Jurkat, Clone E6-1 (cell line): ENCODE results near the gene SEC14L5.

Experiments
- DNase-seq: peaks from one replicate; pipeline ENCODE4 v3.0.0-alpha.2; 2011; ENCODE audit warnings: low read depth, low spot score
- H3K4me3 ChIP-seq: 2 replicates; pipeline ENCODE4 v1.5.1; 2011; ENCODE audit warnings: mild to moderate bottlenecking, low read length, control low read depth, moderate library complexity

Gene SEC14L5

GRCh38 chr16:5004311-5004710 is 46.2 kb downstream of the SEC14L5 start:
- DNase-seq: no peak
- H3K4me3 ChIP-seq: no peak overlapping the region

- no peak for DNase-seq
Observed at GRCh38 chr16:5005916-5006315, 47.8 kb downstream of the SEC14L5 start.

DNA sequence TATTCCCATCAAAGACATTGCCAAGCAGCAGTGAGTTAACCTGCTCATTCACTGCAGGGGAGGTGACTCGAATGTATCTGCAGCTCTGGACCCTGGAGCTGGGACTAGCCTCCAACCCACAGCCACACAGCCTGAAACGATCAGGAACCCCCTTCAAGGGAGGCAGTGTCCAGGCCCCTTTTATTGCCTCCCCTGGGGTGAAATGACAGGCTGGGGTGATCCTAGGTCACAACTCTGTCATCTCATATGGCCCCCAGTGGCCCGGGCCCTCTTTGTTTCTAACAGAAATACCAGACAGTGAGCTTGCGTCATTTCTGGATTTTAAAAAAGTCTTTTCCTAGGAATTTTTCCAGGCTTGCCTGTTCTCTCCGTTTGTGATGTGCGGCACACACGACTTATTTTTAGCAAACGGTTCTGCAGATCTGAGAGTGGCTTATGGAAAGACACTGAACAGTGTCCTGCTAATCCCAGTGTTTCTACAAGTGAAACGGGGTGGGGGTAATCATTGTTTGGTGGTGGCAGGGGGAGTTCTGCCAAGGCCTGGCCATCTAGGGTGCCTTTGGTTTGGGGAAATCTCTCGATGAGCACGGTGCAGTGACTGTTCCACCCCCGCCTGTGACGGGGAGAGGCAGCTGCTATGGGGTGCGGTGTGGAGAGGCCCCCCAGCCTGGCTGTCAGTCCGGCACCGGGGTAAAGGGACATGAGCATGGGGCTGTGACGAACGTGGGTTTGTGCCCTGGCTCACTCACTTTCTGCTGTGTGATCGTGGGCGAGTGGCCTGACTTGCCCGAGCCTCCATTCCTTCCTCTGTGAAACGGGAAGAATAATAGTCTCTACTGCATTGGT is 48.4 kb downstream of the SEC14L5 start:
- DNase-seq: no peak
- H3K4me3 ChIP-seq: no peak overlapping the region

More at GRCh38 chr16:5005916-5006315, 47.8 kb downstream of the SEC14L5 start:
- H3K4me3 ChIP-seq: no peak overlapping the region

- no peak for DNase-seq
- no peak overlapping the region for H3K4me3 ChIP-seq
Observed at GRCh38 chr16:5007256-5007655, 49.1 kb downstream of the SEC14L5 start.

GRCh38 chr16:5008311-5008731 is 50.2 kb downstream of the SEC14L5 start:
- no peak overlapping the region for H3K4me3 ChIP-seq
- DNase-seq: no peak

- DNase-seq: no peak
- H3K4me3 ChIP-seq: no peak overlapping the region
Observed at GRCh38 chr16:5010576-5011329, 52.6 kb downstream of the SEC14L5 start.

- H3K4me3 ChIP-seq: no peak overlapping the region
Observed at GRCh38 chr16:5011637-5012036, 53.5 kb downstream of the SEC14L5 start.

GRCh38 chr16:5012887-5013286 is 54.8 kb downstream of the SEC14L5 start:
- H3K4me3 ChIP-seq: no peak overlapping the region
- DNase-seq: no peak

More at GRCh38 chr16:5011637-5012036, 53.5 kb downstream of the SEC14L5 start:
- no peak for DNase-seq

DNA sequence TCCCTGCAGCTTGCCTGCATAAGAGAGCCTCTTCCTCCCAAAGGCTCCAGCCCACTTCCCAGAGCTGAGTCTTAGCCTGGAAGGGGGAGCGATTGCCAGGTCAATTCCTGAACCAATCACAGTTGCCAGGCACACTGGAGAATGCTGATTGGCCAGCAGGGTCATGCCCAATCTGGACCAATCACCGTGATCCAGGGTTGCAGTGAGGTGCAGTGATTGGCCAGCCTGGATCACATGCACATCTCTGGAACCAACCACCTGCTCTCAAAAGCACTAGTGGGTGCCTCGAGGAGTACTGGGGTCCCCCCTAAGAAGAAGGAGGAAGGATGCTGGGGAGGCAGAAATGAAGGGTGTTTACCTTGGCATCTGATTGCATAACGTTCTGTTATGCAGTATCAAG is 57.2 kb downstream of the SEC14L5 start:
- peak; percentile 27 for DNase-seq
- H3K4me3 ChIP-seq: no peak overlapping the region

GRCh38 chr16:5015887-5016286 is 57.8 kb downstream of the SEC14L5 start:
- H3K4me3 ChIP-seq: no peak overlapping the region
- no peak for DNase-seq

DNA sequence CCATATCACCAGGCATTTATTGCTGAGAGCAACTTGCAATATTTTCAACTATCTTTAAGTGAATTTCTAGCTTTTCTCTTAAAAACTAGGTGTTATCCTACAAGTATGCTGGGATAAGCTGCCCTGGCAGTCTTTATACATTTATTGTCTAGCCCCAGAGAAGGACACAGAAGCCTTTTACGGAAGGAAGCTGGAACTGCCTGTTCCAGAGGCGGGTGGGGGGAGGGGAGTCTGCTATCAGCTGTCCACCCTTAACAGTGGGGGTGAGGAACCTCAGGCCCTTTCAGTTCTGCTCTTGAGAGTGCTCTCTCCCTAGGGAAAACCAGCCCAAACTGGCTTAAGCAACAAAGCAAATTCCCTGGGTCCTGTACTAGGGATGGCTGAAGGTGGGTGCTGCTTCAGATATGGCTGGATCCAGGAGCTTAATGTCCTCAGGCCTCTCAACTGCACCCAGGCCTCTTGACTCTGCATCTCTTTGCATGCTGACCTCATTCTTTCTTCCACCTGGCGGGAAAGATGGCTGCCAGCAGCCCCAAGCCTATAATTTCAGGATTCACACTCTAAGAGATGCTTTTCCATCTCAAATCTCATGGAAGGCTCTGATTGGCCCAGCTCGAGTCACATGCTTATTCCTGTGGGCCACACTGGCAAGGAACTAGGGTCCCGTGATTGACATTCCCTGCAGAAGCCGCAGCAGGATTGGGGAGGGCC is 59.0 kb downstream of the SEC14L5 start:
- no peak overlapping the region for H3K4me3 ChIP-seq
- no peak for DNase-seq

DNA sequence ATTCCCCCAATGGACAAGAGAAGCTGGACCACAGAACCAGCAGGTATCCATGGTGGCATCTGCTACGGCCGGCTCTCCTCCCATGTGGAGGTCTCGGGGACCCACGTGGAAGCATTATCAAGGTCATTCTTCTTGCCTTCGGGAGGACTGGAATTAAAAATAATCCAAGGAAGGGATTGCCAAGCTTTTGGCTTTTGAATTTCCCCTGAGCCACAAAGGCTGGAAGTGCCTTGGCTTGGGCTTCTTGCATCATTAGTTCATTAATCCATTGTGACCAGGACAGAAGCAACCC is 59.5 kb downstream of the SEC14L5 start:
- H3K4me3 ChIP-seq: no peak overlapping the region
- DNase-seq: no peak

DNA sequence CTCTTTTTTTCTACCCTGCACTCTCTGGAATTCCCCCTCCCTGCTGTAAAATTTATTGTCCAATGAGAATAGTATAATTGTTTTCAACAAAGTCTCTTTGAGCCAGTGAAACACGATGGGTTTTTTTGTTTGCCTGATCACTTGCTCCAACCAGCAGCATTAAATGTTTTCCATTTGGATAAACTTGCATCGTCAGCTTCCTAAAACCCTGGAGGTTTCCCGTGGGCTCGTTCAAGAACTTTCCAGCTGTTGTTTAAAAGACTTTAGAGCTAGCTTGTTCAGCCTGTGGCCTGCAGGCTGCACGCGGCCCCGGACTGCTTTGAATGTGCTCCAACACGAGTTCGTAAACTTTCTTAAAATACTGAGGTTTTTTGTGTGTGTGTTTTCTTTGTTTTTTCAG is 60.7 kb downstream of the SEC14L5 start:
- no peak for DNase-seq

DNA sequence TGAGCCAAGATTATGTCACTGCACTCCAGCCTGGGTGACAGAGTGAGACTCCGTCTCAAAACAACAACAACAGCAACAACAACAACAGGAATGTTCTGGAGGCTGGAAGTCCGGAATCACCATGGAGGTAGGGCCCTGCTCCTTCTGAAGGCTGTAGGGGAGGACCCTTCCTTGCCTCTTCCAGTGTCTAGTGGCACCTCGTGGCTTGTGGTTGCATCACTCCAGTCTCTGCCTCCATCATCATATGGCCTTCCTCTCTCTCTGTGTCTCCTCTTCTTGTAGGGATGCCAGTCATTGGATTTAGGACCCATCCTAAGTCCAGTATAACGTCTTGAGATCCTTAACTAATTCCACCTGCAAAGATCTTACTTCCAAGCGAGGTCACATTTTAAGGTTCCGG is 61.6 kb downstream of the SEC14L5 start:
- no peak for DNase-seq
- no peak overlapping the region for H3K4me3 ChIP-seq

More for the DNA sequence above, 60.7 kb downstream of the SEC14L5 start:
- no peak overlapping the region for H3K4me3 ChIP-seq

GRCh38 chr16:5020551-5020950 is 62.4 kb downstream of the SEC14L5 start:
- no peak overlapping the region for H3K4me3 ChIP-seq
- DNase-seq: no peak

- no peak overlapping the region for H3K4me3 ChIP-seq
- no peak for DNase-seq
Observed at GRCh38 chr16:5022521-5022920, 64.4 kb downstream of the SEC14L5 start.

- no peak overlapping the region for H3K4me3 ChIP-seq
- DNase-seq: peak; percentile 30
Observed at GRCh38 chr16:5024632-5025031, 66.5 kb downstream of the SEC14L5 start.

- no peak overlapping the region for H3K4me3 ChIP-seq
- DNase-seq: no peak
Observed at GRCh38 chr16:5025171-5025632, 67.1 kb downstream of the SEC14L5 start.

DNA sequence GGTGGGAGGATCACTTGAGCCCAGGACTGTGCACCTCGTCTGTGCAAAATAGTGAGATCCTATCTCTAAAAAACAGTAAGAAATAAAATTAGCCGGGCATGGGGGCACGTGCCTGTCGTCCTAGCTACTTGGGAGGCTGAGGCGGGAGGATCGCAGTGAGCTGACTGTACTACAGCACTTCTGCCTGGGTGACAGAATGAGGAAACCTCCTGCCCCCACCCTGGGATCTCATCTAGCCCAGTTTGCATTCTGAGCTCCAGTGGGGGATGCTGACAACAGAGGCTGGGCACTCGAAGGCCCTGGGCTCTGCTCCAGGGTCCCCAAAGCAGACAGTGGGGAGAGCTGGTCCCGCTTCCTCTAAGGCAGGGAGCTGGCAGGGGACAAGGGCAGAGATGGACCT is 68.5 kb downstream of the SEC14L5 start:
- no peak overlapping the region for H3K4me3 ChIP-seq
- DNase-seq: no peak

GRCh38 chr16:5027086-5027485 is 69.0 kb downstream of the SEC14L5 start:
- DNase-seq: no peak
- no peak overlapping the region for H3K4me3 ChIP-seq
